ENCODE measurements around the gene FAM170B. TPM values are rescaled to one million over a fixed set of nuclear protein-coding genes. Genes with fewer than 3 reads are reported as not detected.

FAM170B gene
- total RNA-seq, 1 experiment from 2014 or later: not detected

DNA sequence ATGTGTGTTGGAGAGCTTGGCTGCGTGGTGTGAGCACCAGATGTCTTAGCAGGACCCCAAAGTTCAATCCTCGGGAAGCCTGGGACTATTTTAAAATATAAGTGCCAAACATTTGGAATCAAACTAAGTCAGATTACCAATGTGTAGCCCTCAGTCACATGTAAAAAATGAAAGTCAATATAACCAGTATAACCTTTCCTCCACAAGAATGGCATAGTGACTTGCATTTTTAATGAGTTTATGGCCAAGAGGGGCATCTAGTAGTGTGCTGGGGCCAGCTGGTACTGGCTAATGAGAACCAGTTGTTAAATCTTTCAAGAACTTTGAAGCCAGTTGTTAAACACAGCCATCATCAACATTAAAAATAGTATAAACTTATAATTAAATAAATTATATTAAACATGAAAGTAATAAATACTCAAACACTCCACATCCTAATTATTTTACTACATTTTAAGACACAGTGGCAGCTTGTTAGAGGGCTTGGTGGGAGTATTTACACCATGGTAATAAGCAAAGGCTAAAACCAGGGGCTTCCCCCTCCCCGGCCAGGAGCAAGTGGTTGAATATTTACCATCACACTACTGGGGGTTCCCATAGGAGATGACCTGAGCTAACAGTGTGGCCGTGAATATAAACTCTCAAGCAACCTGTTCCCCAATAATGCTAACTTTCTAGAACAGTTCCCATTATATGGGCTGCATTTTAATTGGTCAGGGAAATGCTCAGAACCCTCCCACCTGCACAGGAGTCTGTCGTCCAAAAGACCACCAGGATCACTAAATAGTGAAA lies 7.9 kb upstream of the FAM170B start (continued):
- TF ChIP-seq ZNF532 (CRISPR knock-in tag; IDR thresholded peaks at IDR 0.05; ENCODE audit: borderline replicate concordance) (no peak), MAX (CRISPR knock-in tag; IDR thresholded peaks at IDR 0.05) (no peak), ARID4B (CRISPR knock-in tag; IDR thresholded peaks at IDR 0.05; ENCODE audit: borderline replicate concordance) (no peak), NFE2L1 (CRISPR knock-in tag; IDR thresholded peaks at IDR 0.05) (no peak), ESRRA (CRISPR knock-in tag; IDR thresholded peaks at IDR 0.05; ENCODE audit: borderline replicate concordance) (no peak), GTF2I (CRISPR knock-in tag; conservative IDR thresholded peaks at IDR 0.05) (no peak)
- TF ChIP-seq, protein P1, sequence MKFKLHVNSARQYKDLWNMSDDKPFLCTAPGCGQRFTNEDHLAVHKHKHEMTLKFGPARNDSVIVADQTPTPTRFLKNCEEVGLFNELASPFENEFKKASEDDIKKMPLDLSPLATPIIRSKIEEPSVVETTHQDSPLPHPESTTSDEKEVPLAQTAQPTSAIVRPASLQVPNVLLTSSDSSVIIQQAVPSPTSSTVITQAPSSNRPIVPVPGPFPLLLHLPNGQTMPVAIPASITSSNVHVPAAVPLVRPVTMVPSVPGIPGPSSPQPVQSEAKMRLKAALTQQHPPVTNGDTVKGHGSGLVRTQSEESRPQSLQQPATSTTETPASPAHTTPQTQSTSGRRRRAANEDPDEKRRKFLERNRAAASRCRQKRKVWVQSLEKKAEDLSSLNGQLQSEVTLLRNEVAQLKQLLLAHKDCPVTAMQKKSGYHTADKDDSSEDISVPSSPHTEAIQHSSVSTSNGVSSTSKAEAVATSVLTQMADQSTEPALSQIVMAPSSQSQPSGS (CRISPR knock-in tag; IDR thresholded peaks at IDR 0.05; ENCODE audit: borderline replicate concordance, low read depth): no peak
- TF ChIP-seq, protein P2, sequence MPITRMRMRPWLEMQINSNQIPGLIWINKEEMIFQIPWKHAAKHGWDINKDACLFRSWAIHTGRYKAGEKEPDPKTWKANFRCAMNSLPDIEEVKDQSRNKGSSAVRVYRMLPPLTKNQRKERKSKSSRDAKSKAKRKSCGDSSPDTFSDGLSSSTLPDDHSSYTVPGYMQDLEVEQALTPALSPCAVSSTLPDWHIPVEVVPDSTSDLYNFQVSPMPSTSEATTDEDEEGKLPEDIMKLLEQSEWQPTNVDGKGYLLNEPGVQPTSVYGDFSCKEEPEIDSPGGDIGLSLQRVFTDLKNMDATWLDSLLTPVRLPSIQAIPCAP (CRISPR knock-in tag; IDR thresholded peaks at IDR 0.05): no peak
- TF ChIP-seq, protein P3, sequence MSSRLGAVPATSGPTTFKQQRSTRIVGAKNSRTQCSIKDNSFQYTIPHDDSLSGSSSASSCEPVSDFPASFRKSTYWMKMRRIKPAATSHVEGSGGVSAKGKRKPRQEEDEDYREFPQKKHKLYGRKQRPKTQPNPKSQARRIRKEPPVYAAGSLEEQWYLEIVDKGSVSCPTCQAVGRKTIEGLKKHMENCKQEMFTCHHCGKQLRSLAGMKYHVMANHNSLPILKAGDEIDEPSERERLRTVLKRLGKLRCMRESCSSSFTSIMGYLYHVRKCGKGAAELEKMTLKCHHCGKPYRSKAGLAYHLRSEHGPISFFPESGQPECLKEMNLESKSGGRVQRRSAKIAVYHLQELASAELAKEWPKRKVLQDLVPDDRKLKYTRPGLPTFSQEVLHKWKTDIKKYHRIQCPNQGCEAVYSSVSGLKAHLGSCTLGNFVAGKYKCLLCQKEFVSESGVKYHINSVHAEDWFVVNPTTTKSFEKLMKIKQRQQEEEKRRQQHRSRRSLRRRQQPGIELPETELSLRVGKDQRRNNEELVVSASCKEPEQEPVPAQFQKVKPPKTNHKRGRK (CRISPR knock-in tag; IDR thresholded peaks at IDR 0.05; ENCODE audit: borderline replicate concordance): no peak

GRCh38 chr10:49140304-49141177 lies 6.7 kb upstream of the FAM170B start:
- Mint-ChIP-seq H3K4me3 (no peak overlapping the region), H3K36me3 (0 out of 2 replicates have a peak, but pooled peaks cover 2% of the 10 kb centered on the region), H3K27ac (no peak overlapping the region), H3K9me3 (peaks cover 27% of the 10 kb centered on the region), H3K27me3 (ENCODE audit: low read depth) (no peaks in the 10 kb centered on the region), H3K4me1 (peaks cover 34% of the 10 kb centered on the region)
- no peak for DNase-seq (ENCODE audit: low spot score)
- ChIA-PET CTCF (no interaction called here), POLR2A (no interaction called here)
- no peak for ATAC-seq
- TF ChIP-seq IRF2 (CRISPR knock-in tag; IDR thresholded peaks at IDR 0.05; ENCODE audit: borderline replicate concordance, low read depth): no peak
- TF ChIP-seq, protein P3 (CRISPR knock-in tag; IDR thresholded peaks at IDR 0.05; ENCODE audit: borderline replicate concordance): no peak
- no peak for TF ChIP-seq NFATC4 (CRISPR knock-in tag; IDR thresholded peaks at IDR 0.05)
- TF ChIP-seq, protein P4, sequence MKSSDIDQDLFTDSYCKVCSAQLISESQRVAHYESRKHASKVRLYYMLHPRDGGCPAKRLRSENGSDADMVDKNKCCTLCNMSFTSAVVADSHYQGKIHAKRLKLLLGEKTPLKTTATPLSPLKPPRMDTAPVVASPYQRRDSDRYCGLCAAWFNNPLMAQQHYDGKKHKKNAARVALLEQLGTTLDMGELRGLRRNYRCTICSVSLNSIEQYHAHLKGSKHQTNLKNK (CRISPR knock-in tag; IDR thresholded peaks at IDR 0.05): no peak
- TF ChIP-seq NFYB (CRISPR knock-in tag; conservative IDR thresholded peaks at IDR 0.05; ENCODE audit: low read depth): no peak
- no peak for TF ChIP-seq ZNF281 (CRISPR knock-in tag; IDR thresholded peaks at IDR 0.05)
